Activated CD4-positive, alpha-beta T cell treated with anti-CD3 and anti-CD28 coated beads for 4 hours (primary cell): ENCODE data around the gene DNAJC7.
"Not testable (repeated sequence)": the region's sequence is repeated elsewhere in the genome, so short reads cannot be mapped to it uniquely, and the experiment has no call there.

Source experiments
- DNase-seq, 2 donors: peaks; one replicate each; pipeline ENCODE4 v3.0.0-alpha.2; 2020

DNAJC7 gene

GRCh38 chr17:42010898-42011516 lies 6.2 kb downstream of the DNAJC7 start:
- DNase-seq = no peak

GRCh38 chr17:42010266-42010680 lies 7.0 kb downstream of the DNAJC7 start:
- not testable (repeated sequence) for DNase-seq

GRCh38 chr17:42009170-42009569 lies 8.1 kb downstream of the DNAJC7 start:
- no peak for DNase-seq

GRCh38 chr17:42005166-42005565 lies 12.1 kb downstream of the DNAJC7 start:
- DNase-seq = no peak

GRCh38 chr17:42002792-42003301 lies 14.4 kb downstream of the DNAJC7 start:
- no peak for DNase-seq

- DNase-seq = no peak
Measured at GRCh38 chr17:42002175-42002791, 15.0 kb downstream of the DNAJC7 start.

- no peak for DNase-seq
Measured at GRCh38 chr17:42001729-42002128, 15.5 kb downstream of the DNAJC7 start.

- no peak for DNase-seq
Measured at GRCh38 chr17:42000413-42001133, 16.7 kb downstream of the DNAJC7 start.

- no peak for DNase-seq
Measured at GRCh38 chr17:41998497-41998896, 18.7 kb downstream of the DNAJC7 start.

GRCh38 chr17:41996855-41997164 lies 20.4 kb downstream of the DNAJC7 start:
- no peak for DNase-seq

GRCh38 chr17:41992576-41992975 lies 24.7 kb downstream of the DNAJC7 start:
- no peak for DNase-seq

GRCh38 chr17:41989702-41990419 lies 27.4 kb downstream of the DNAJC7 start:
- DNase-seq = no peak

- no peak for DNase-seq
Measured at GRCh38 chr17:41988418-41988817, 28.8 kb downstream of the DNAJC7 start.

- no peak for DNase-seq
Measured at GRCh38 chr17:41987642-41988041, 29.6 kb downstream of the DNAJC7 start.

- no peak for DNase-seq
Measured at GRCh38 chr17:41986634-41987033, 30.6 kb downstream of the DNAJC7 start.

GRCh38 chr17:41985919-41986318 lies 31.3 kb downstream of the DNAJC7 start:
- no peak for DNase-seq

- DNase-seq = no peak
Measured at GRCh38 chr17:41984454-41984853, 32.8 kb downstream of the DNAJC7 start.

- no peak for DNase-seq
Measured at GRCh38 chr17:41982026-41982760, 35.0 kb downstream of the DNAJC7 start.

- DNase-seq = no peak
Measured at GRCh38 chr17:41977991-41978390, 39.2 kb downstream of the DNAJC7 start.

- DNase-seq = no peak
Measured at GRCh38 chr17:41976142-41976768, 41.0 kb downstream of the DNAJC7 start.

GRCh38 chr17:41975099-41976083 lies 41.8 kb downstream of the DNAJC7 start:
- DNase-seq = no peak
